Kidney tubule cell (primary cell): ENCODE measurements around the gene THBD.
"Not testable (repeated sequence)": the region's sequence is repeated elsewhere in the genome, so short reads cannot be mapped to it uniquely, and the experiment has no call there.

Experiments
- DNase-seq: peaks from one replicate; pipeline ENCODE4 v3.0.0-alpha.2; 2018; ENCODE audit warnings: low spot score

The THBD gene

DNA sequence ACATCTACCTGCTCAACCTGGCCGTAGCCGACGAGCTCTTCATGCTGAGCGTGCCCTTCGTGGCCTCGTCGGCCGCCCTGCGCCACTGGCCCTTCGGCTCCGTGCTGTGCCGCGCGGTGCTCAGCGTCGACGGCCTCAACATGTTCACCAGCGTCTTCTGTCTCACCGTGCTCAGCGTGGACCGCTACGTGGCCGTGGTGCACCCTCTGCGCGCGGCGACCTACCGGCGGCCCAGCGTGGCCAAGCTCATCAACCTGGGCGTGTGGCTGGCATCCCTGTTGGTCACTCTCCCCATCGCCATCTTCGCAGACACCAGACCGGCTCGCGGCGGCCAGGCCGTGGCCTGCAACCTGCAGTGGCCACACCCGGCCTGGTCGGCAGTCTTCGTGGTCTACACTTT, 13.7 kb downstream of the THBD start:
- no peak for DNase-seq

DNA sequence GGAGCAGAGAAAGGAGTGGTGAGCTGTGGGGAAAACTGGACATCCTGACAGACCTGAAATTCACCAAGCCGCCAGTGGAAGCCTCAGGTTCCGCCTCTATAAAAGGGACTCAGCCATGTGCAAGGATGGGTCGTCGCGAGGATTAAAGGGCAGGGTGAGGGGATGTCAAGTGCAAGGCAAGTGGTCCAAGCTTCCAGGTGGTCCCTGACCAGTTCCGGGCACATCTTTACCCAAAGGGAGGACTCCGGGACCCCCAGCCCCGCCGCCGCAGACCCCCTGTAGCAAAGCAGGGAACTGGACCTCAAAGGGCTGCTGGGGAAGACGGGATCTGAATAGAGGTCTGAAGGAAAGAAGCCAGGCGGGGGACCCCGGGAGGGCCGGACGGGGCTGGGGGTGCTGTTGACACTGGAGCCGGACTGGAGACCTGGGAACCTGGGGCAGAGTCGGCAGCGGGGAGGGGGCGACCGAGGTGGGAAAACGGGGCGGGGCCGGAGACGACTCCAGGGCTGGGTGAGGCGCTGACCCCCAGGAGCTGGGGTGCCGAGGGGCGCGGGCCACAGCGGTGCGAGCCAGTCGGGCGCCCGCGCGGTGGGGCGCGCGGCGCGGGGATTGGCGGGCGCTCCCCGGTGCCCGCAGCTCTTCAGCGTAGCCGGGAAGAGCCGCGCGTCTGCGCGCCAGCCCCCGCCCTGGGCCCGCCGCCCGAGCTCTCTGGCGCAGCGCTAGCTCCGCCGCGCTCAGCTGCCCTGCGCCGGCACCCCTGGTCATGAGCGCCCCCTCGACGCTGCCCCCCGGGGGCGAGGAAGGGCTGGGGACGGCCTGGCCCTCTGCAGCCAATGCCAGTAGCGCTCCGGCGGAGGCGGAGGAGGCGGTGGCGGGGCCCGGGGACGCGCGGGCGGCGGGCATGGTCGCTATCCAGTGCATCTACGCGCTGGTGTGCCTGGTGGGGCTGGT, 14.5 kb downstream of the THBD start, which contains the start of gene SSTR4:
SSTR4 (plus strand) TSS at position 592 of the 951 bp plus-strand sequence; CDS start at position 764, 172 bp downstream.
- no peak for DNase-seq

DNA sequence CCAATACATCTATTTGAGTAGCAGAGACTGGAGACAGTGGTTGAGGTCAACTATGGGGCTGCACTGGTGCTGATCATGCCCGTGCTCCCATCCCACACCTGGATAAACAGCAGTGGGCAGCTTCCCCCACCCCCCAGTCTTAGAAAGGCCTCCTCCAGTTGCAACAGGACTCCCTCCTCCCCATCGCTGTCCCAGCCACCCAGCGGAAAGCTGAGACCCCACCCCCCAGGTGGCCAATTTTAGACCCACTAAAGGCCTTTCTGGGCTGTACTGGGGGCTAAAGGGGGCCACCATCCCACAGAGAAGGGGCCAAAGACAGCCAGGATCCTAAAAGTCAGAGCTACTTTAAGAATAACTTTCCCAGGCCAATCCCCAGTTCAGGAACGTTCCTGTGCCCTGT, 15.6 kb downstream of the THBD start:
- no peak for DNase-seq

DNA sequence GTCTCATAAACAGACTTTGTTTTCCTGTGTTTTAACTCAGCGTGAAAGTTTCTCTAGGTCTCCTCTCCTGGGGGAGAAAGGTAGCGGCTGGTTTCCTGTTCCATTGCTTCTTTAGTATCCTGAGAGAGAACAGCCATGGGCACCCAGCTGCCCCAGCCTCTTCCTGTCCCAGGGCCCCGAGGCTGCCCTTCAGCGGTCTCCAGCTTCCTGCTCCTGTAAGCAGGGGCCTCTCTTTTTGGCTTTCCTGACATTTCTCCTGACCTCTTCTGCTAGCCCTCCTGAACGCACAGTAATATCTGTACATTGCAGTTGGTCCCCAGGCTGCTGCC, 16.8 kb downstream of the THBD start:
- no peak for DNase-seq

DNA sequence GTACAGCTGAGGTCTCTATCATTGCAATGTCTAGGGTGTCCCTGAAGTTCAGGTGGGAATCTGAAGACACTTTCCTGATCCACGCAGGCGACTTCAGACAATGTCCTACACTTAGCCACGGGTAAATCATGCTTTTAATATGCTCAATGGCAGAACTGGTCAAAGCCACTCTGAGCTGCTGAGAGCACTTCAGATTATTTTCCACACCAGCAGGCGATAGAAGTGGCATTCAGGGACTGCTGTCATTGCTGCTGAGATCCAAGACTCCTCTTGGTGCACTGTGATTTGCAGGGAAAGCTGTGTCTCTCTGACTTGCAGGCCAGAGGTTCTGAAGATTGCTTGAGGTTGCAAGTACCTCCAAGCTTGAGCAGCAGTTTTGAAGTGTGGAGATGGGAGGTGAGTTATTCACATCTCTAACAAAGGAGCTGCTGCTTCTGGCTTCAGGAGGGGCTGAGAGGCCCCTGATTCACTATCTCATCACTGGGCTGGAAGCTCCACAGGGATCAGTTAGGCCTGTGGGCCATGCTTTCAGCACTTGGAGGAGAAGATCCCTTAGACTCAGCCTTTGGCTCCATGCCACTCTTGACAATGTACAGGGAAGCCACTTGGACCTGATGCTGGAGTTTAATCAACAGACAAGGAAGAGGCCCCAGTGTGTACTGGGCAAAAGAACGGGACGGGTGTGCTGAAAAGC, 17.3 kb downstream of the THBD start:
- no peak for DNase-seq

DNA sequence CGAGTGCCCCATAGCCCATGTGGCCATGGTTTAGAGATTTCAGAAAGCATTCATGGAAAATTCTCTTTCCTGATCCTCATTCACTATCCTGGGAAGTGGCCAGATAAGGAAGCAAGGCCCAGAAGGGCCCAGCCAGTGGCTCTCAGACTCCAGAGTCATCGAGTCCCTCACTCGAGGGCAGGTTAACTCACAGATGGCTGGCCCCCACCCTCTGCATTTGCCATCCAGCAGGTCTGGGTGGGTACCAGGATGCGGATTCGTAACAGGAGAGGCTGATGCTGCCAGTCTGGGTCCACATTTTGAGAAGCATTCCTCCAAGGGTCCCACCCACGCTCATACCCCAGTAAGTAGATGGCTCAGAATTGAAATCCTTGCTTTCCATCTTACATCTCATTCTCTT, 18.1 kb downstream of the THBD start:
- no peak for DNase-seq

DNA sequence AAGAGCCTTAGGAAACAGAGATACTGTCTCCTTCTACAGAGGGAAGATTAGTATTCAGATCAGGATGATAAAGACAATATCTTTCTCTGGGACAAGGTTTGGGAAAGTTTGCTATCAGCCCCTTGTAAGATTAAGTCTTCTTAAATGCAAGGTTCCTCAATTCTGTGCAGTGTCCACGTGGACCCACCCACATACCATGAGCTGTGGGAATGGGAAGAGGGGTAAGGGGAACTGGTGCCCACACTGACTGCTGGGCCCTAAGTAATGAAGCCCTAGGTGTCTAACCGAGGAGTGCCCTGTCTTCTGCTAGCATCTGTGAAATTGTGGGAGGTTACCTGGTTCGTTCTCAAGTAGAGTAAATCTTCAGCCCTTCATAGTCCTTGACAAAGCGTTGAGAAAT, 20.1 kb downstream of the THBD start:
- no peak for DNase-seq

DNA sequence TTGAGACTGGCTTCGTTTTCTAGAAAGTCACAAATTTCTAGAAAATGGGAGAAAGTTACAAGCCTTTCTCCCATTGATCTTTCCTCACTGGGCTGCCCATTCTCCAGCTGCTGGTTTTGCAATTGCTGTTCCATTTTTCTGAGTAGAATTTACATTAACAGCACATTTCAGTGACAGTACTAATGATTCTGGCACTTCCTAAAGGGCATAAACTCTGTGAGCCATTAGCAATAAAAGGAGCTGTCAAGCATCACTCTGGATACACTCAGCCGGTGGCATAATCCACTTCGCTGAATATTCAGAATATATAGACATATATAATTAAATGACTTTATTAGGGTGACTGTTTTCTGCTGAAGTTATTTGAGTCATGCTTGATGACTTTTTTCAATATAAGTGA, 21.1 kb downstream of the THBD start:
- DNase-seq, result no peak

DNA sequence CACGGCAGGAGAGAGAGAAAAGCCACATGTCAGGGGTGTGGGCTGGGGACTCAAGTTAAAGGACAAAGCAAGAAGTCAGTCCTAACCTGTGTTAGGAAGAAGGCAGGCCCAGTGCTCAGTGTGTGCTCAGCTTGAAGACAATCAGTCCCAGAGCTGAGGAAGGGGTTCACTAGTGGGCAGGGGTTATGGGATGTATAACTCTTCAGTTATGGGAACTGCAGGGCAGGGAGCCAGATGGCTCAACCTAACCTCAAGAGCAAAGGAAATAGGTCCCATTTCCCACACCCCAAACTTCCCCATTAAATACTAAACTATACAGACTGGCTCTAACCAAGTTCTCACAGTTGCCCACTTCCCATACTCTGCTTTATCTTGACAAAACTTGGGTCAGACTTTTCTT, 21.8 kb downstream of the THBD start:
- DNase-seq, result no peak

DNA sequence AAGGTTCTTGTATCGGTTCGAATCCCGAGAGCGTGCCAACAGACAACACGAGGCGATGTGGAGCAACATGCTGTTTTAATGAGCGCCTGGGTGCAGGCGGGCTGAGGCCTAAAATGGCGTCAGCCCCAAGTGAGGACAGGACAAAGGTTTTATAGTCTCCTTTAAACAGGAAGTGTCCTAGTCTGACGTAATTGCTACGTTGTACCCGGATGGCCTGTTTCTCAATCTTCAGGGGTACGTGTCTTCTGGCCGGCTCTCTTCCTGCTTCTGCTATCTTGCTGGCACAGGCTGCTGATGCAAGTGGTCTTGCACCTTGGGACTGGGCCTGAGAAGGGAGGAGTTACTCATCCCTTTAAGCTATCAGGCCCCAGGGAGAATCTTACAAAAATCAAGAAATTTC, 24.0 kb downstream of the THBD start:
- DNase-seq, result not testable (repeated sequence)

DNA sequence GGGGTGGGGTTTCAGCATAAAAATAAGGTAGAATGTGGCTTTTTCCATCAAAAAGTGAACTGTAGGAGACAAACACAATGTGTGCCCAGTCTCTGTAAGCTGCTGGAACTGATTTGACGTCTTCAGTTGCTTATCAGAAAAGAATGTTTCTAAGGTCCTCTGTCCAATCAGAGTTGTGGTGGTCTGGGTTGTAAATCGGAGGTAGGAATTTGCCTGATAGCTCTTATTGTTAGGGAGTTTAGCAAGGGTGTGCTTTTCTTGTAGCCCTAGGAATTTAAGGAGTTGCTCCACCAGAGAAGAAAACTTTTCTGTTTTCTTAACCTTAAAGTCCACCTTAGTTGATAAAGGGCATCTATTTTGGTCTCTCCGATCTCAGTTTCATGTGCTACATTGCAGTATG, 24.8 kb downstream of the THBD start:
- no peak for DNase-seq

DNA sequence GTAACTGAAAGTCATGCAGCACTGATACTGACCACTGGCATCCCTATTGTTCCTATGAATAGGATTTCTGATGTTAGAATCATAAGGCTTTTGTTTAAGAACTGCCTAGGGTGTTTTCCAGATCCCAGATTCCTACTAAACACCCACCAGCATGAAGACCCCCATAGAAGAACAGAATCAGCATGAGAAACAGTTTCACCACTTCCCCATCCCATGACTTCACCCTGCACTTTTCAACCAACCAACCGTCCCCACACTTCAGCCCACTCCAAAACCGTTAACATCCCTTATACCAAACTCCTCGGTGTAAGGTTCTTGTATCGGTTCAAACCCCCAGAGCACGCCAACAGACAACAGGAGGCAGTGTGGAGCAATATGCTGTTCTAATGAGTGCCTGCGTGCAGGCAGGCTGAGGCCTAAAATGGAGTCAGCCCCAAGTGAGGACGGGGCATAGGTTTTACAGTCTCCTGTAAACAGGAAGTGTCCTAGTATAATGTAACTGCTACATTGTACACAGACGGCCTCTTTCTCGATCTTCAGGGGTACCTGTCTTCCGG, 25.8 kb downstream of the THBD start:
- peak; percentile 21 for DNase-seq

DNA sequence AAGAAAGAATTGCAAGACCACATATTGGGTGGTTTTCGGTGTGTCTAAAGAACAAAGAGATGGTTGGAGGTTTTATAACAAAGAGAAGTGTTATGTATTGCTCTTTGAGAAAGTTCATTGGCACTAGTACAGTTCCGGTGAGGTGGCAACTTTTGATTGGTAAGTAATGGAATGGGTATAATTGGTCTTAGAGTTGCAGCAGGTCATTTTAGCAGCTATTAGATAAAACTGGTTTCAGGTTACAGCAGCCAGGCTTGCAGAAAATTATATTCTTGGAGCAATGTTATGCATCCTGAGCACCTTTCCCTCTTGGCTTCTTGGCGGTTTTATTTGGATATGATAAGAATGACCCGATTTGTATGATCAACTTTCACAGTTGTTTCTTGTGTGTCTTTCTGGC, 26.6 kb downstream of the THBD start:
- DNase-seq, result no peak

DNA sequence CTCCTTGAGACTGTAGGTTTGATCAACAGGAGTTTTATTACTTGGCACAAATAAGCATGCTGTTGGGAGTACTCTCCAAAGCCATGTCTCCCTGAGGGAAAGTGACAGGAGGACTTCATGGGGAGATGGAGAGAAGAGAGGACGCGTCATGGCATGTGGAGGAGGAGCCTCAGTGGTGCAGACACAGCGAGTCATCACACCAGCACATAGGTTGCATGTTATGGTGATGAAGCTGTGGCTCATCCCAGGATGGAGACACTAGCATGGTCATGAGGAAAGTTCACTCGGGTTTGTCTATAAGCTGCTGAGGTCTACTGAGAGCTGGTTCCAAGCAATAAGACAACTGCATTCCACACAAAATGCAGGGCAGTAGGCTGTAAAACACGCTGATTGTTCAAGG, 27.5 kb downstream of the THBD start:
- peak; percentile 49 for DNase-seq

DNA sequence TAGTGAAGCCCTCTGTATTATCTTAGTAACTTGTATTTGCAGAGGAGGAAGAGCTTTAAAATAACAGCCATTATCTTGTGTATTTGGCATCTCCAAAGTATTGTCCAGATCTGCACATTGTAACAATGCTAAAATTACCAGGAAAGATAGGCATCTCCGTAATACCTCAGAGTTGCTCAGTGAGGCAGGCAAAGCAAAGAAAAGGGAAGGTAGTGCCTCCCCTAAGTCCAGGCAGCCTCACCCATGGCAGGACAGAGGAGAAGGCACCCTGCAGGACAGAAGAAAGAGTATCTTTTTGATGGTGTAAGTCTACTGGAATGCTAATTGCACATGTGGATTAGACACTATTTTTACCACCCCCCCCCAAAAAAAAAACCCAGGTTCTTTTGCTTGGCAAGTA, 27.9 kb downstream of the THBD start:
- no peak for DNase-seq

DNA sequence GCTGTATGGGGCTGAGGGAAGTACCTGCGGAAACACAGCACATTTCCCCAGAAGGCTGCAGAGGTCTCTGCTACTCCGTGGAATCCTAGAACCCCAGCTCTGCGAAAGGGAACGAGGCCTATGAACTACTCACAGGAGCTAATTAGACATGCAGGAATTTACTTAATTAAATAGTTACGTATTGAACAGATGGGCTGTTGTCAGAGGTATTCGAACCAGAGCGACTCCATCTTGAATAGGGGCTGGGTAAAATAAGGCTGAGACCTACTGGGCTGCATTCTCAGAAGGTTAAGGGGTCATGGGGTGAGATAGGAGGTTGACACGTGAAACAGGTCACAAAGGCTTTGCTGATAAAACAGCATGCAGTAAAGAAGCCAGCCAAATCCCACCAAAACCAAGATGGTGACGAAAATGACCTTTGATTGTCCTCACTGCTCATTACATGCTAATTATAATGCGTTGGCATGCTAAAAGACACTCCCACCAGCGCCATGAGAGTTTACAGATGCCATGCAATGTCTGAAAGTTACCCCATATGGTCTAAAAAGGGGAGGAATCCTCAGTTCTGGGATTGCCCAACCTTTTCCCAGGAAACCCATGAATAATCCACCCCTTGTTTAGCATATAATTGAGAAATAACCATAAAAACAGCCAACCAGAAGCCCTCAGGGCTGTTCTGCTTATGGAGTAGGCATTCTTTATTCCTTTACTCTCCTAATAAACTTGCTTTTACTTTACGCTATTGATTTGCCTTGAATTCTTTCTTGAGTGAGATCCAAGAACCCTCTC, 29.0 kb downstream of the THBD start:
- DNase-seq, result no peak

DNA sequence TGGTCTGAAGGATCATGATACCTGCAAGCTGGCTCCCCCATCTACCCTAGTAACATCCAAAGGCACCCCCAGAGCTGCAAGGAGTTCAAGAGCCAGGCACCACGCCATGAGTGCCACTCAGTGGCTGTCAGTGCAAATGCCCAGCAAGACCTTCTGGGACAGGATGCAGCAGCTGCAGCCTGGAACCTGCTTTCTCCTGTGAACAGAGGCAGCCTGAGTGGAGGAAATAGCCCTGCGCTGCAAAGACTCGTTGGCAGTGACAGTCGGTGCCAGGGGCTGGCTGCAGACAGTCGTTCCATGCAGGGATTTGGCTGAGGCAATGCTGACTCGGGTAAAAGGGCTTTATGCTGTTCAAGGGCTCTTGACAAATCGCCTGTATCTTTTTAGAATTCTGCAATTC, 30.1 kb downstream of the THBD start:
- DNase-seq, result no peak

DNA sequence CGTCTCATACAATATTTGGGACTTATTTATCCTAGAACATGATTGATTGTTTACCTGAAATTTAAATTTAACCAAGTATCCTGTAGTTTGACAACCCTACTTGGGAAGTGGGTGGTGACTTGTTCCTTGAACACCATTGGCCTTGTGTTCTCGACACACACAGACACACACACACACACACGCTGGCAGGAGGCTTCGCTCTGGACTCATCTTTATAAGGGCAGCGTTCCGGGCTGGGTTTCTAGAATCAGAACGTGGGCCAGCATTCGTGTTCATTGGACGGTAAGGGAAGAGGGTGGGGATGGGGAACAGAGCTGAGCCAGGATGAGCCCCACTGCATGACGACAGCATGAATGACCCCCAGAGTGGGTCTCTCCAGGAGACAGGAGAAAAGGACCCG, 30.5 kb downstream of the THBD start:
- no peak for DNase-seq

DNA sequence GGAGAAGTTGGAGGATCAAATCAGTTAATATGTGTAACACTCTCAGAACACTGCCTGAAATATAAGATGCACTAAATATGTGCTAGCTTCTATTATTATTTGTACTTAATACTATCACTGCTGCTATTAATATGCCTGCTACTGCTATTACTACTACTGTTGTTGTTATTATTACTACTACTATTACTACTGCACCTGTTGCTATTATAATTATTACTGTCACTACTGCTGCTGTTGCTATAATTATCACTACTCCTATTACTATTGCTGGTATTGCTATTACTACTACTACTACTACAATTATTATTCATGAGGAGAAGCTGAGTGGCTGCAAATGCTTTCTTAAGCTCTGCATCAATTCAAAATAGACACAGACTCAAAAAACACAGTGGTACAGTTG, 31.0 kb downstream of the THBD start:
- no peak for DNase-seq

DNA sequence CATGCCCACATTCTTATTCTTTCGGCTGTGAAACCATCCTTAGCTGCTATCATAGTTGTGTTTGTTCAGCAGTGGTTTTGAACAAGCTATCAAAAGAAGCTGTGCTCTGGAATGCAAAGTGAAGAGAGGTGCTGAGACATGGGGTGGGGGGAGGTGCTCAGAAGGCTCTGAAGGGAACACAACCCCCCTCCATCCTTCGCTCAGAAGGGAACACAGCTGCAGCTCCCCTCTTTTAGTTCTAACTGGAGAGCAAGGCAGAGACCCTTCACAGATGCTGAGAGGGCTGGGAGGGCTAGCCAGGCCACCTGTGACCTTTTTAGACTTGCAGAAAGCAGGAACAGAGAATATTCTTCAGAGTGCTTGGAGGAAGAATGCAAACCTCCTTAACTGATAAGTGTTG, 32.0 kb downstream of the THBD start:
- no peak for DNase-seq

DNA sequence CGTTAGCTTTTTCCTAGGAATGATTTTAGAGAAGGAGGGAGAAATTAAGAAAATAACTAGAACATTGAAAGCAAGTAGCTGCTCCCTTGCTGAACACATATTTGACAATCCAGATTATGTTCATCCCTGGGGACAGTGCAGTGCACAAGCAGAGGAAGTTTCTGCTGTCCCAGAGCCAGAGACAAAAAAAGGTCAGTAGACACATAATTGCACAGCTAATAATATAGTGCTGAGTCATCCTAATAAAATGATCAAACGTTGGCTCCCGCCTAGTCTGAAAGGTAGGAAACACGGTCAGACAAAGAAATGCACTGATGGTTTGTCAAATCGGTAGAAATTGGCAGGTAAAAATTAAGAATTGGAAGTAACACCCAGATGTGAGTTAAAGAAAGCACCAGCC, 36.0 kb downstream of the THBD start:
- DNase-seq, result no peak

DNA sequence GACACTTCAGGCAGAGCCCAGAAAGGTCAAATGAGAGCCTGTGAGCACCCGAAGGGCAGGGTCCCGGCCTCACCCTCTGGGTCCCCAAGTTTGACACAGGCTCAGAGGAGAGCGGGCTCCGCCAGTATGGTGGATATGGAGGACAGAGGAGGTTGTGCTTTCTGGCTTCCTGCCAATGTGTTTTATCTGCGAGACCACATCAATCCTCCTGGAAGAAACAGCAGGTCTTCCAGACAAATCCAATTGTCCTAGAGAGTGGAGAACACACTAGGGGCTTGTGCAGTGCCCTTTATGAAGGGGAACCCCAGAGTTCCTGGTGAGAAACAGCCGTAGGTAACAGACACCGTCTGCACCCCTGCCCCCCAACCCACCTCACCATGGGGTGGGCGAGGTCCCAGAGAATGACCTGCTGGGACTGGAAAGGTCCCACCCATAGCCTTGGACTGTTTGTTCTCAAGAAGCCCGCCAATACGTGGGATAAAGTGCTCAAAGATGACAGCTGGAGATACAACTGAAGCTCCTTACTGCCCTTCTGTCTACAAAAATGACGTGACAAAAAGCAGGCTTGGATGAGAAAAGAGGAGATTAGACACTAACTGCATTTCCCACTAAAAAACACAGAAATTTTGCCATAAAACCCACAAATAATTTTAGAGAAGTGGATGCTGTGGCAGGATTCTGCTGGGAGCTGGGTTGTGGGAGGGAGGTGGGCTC, 38.3 kb downstream of the THBD start:
- DNase-seq, result no peak
